Retinal pigment epithelial cell (primary cell): ENCODE measurements around the gene TC2N.

Source experiments
- DNase-seq: peaks from one replicate; pipeline ENCODE4 v3.0.0-alpha.2; 2010; ENCODE audit warnings: low read depth
- H3K4me3 ChIP-seq: 2 replicates; pipeline ENCODE4 v1.5.1; 2011; ENCODE audit warnings: mild to moderate bottlenecking, low read length, control low read depth, moderate library complexity
- CTCF ChIP-seq: conservative IDR thresholded peaks from 2 replicates; pipeline ENCODE4 v1.5.1; 2011; ENCODE audit warnings: low read depth, low read length, control low read depth, inconsistent platforms

Gene TC2N

DNA sequence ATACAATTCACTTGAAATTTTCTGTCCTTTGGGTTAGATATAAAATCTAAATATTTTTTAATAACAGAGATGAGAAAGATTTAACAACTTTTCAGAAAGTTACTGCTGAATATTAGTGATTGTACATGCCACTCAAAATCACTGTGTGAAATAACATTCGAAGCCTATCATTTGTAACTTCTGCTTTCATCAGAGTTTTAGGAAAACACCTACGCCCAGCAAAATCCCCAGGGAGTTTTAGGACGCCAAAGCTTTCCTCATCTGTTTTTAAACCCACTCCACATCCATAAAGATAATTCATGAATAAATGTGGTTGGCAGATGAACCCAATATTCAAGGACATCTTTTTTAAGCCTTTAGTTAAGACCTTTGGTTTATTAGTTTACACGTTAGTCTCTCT lies 23.9 kb downstream of the TC2N start:
- no peak overlapping the region for H3K4me3 ChIP-seq
- DNase-seq = no peak
- TF ChIP-seq CTCF = no peak

DNA sequence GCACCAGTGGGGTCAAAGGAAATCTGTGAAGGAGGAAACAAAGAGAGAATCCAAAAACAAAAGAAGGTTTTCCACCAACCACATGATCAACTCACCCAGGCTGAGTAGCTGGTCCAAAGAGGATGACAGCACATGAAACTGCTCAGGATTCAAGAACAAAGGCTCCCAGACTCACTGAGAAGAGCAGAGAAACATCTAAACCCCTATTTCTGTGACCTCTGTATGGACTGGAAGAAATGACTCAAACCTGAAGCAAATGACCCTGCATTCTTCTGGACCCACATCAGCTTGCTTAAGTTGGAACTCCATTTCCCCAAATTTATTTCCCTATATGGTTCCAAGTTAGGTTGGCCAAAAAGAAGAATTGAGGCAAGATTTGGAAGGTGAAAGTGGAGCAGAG lies 26.3 kb downstream of the TC2N start:
- no peak for TF ChIP-seq CTCF
- H3K4me3 ChIP-seq = no peak overlapping the region
- DNase-seq = no peak

DNA sequence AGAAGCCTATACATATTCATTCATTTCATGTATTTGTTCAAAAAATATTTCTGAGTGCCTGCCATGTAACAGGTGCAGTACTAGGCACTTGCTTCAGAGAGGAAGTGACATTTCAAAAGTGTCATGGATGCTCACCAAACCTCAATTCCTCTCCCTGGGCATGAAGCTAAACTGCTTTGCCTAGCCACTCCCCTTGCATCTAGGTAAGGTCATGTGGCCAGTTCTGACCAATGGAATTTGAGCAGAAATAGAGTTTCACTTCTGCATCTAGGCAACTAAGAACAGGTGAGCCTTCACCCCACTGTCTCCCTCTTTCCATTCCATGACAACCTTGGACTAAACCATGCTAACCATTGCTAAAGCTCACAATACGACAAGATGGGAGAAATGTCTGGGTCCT lies 27.6 kb downstream of the TC2N start:
- no peak for DNase-seq
- no peak for TF ChIP-seq CTCF
- H3K4me3 ChIP-seq = no peak overlapping the region

- peak overlapping the region; percentile 73 for H3K4me3 ChIP-seq
- DNase-seq = no peak
- TF ChIP-seq CTCF = no peak
These were observed 30.3 kb downstream of the TC2N start for GRCh38 chr14:91837076-91837475.

- H3K4me3 ChIP-seq = peak overlapping the region; percentile 73
- no peak for TF ChIP-seq CTCF
- no peak for DNase-seq
These were observed 31.2 kb downstream of the TC2N start for GRCh38 chr14:91835920-91836843.

DNA sequence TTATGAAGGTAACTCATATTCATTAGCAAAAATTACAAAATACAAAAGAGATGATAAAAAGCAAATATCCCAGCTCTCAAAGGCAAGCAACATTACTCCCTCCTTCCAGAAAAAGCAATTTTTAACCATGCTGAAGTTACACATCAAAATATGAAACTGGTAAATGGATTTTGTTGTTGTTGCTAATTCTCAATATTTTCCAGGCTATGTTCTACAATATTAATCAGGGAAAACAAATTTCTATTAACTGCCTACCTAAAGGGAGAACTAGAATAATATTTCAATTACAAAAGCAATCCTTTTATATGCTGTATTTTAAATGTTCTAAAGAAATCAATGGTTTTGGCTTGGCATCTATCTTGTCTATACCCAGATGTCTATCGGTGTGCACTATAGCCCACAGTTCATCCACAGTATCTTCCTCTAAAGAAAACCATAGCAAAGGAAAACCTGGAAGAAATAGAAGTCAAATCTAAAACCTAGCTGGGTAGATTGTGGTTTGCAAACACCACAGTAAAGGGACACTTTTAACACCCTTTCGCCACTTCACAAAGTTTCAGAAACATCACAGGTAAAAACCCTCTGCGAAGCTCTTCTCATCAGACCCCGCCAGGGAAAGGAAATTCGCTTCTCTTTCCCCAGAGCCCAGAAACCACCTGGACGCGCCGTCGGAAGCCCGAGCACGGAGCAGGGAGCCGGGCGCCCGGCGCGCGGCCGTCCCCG lies 32.0 kb downstream of the TC2N start:
- peak overlapping the region; percentile 73 for H3K4me3 ChIP-seq
- DNase-seq = no peak
- TF ChIP-seq CTCF = no peak
